Esophagus squamous epithelium (tissue), 5 donors: ENCODE data around the gene ANP32D. TPM values are rescaled to one million over a fixed set of nuclear protein-coding genes. Genes with fewer than 3 reads are reported as not detected.
"Not testable (repeated sequence)": the region's sequence is repeated elsewhere in the genome, so short reads cannot be mapped to it uniquely, and the experiment has no call there.

ENCODE experiments used
- DNase-seq: peaks from one replicate; lab custom pipeline; 2025; lab: John Stamatoyannopoulos, UW
- H3K27ac ChIP-seq, 4 donors: fragments of 200-600 bp; sonication (generic); one replicate each; pipeline ENCODE4 v1.5.1; 2016 to 2019; ENCODE audit warnings: mild to moderate bottlenecking in 1 of 4
- H3K27me3 ChIP-seq, 4 donors: fragments of 200-600 bp; sonication (generic); 1 replicate in 3 of 4; 2 replicates in 1 of 4; pipeline versions ENCODE4 v1.5.1 to v1.6.0; 2017 to 2021; ENCODE audit warnings: antibody characterized with exemption in 1 of 4
- H3K36me3 ChIP-seq, 3 donors: fragments of 200-600 bp; sonication (generic); one replicate each; pipeline ENCODE4 v1.5.1; 2016 to 2019
- H3K4me1 ChIP-seq, 3 donors: fragments of 200-600 bp; sonication (generic); one replicate each; pipeline ENCODE4 v1.5.1; 2017 to 2019
- H3K4me3 ChIP-seq, 4 donors: fragments of 200-600 bp; sonication (generic); 1 replicate in 3 of 4; 2 replicates in 1 of 4; pipeline ENCODE4 v1.5.1; 2016 to 2019; ENCODE audit warnings: mild to moderate bottlenecking in 2 of 4, moderate library complexity in 1 of 4
- H3K9me3 ChIP-seq, 3 donors: fragments of 200-600 bp; sonication (generic); one replicate each; pipeline ENCODE4 v1.5.1; 2016 to 2019
- CTCF ChIP-seq, 6 experiments: fragments of 450-650 bp in 4 of 6; fragments of 200-600 bp in 2 of 6; sonication (generic) in 2 of 6; IDR thresholded peaks; one replicate each; pipeline ENCODE4 v1.5.1; 2016 to 2019; ENCODE audit warnings: antibody characterized with exemption in 6 of 6, mild to moderate bottlenecking in 4 of 6, moderate library complexity in 4 of 6
- POLR2A ChIP-seq, 4 donors: fragments of 450-650 bp; IDR thresholded peaks; one replicate each; pipeline ENCODE4 v1.6.1; 2017; ENCODE audit warnings: antibody characterized with exemption in 4 of 4, mild to moderate bottlenecking in 4 of 4, moderate library complexity in 3 of 4
- WGBS, 2 donors: methylation state at CpG; one replicate each; pipeline ENCODE4 v1.1.5; 2018; 5-methylcytosine and 5-hydroxymethylcytosine counted together
- intact Hi-C: fragments of 100-400 bp; cut with DNase I; formaldehyde crosslinking; loops from one replicate; pipeline ENCODE4 v1.15.0; 2022
- total RNA-seq, 4 donors: library from RNA; depleted of rRNA; stranded (reverse); fragments of >200 nt; gene quantifications; one replicate each; pipeline ENCODE4 v1.1.0, GENCODE V29; 2016
- donor health status: DM: yes; HTN: yes; CAD: no.

Gene ANP32D
- total RNA-seq, 4 donors from 2014 or later, result not detected

- Histone ChIP-seq H3K36me3 (no peaks in the 10 kb centered on the region), H3K27ac (no peak overlapping the region), H3K4me1 (peaks cover 0 to 6% (median 5%) of the 10 kb centered on the region in 3 donors), H3K9me3 (no peaks in the 10 kb centered on the region), H3K27me3 (no peaks in the 10 kb centered on the region), H3K4me3 (no peak overlapping the region)
- WGBS, 2 donors, result 82 to 88% methylated on average over 3 of the region's 3 CpGs
- no peak for DNase-seq
- TF ChIP-seq CTCF (IDR thresholded peaks at IDR 0.05), result no peak
- no peak for TF ChIP-seq POLR2A (IDR thresholded peaks at IDR 0.05)
- intact Hi-C loops, result no loop called here
These were observed 30.0 kb upstream of the ANP32D start for GRCh38 chr12:48442179-48442847.

GRCh38 chr12:48445538-48445937 lies 26.8 kb upstream of the ANP32D start:
- no peaks in the 10 kb centered on the region for H3K27me3 ChIP-seq
- 50 to 61% methylated on average over 2 to 3 of the region's 3 CpGs for WGBS, 2 donors
- no peak for DNase-seq
- no peaks in the 10 kb centered on the region for H3K36me3 ChIP-seq
- intact Hi-C loops, result no loop called here
- H3K4me1 ChIP-seq, result peaks cover 0 to 6% (median 5%) of the 10 kb centered on the region in 3 donors
- TF ChIP-seq CTCF (IDR thresholded peaks at IDR 0.05) (no peak), POLR2A (IDR thresholded peaks at IDR 0.05) (no peak)
- H3K4me3 ChIP-seq, result no peak overlapping the region
- H3K27ac ChIP-seq, result no peak overlapping the region
- H3K9me3 ChIP-seq, result no peaks in the 10 kb centered on the region

GRCh38 chr12:48446161-48446776 lies 26.1 kb upstream of the ANP32D start:
- DNase-seq, result no peak
- intact Hi-C loops, result no loop called here
- H3K27me3 ChIP-seq, result no peaks in the 10 kb centered on the region

GRCh38 chr12:48447755-48448154 lies 24.6 kb upstream of the ANP32D start:
- Histone ChIP-seq H3K36me3 (no peaks in the 10 kb centered on the region), H3K9me3 (no peaks in the 10 kb centered on the region), H3K27ac (no peak overlapping the region), H3K4me1 (peaks cover 0 to 6% (median 5%) of the 10 kb centered on the region in 3 donors), H3K4me3 (no peak overlapping the region), H3K27me3 (no peaks in the 10 kb centered on the region)
- intact Hi-C loops, result no loop called here
- TF ChIP-seq POLR2A (IDR thresholded peaks at IDR 0.05) (no peak), CTCF (IDR thresholded peaks at IDR 0.05) (no peak)
- DNase-seq, result no peak
- WGBS, 2 donors, result 86 to 91% methylated on average over 1 of the region's 1 CpG

More at GRCh38 chr12:48446161-48446776, 26.1 kb upstream of the ANP32D start:
- Histone ChIP-seq H3K9me3 (no peaks in the 10 kb centered on the region), H3K27ac (no peak overlapping the region), H3K36me3 (no peaks in the 10 kb centered on the region), H3K4me3 (no peak overlapping the region), H3K4me1 (peaks cover 0 to 6% (median 5%) of the 10 kb centered on the region in 3 donors)
- TF ChIP-seq POLR2A (IDR thresholded peaks at IDR 0.05) (no peak), CTCF (IDR thresholded peaks at IDR 0.05) (no peak)
- 32 to 35% methylated on average over 4 of the region's 4 CpGs for WGBS, 2 donors

DNA sequence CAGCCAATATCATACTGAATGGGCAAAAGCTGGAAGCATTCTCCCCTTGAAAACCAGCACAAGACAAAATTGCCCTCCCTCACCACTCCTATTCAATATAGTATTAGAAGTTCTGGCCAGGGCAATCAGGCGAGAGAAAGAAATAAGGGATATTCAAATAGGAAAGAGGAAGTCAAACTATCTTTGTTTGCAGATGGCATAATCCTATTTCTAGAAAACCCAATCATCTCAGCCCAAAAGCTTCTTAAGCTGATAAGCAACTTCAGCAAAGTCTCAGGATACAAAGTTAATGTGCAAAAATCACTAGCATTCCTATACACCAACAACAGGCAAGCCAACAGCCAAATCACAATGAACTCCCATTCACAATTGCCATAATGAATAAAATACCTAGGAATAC lies 21.0 kb upstream of the ANP32D start:
- DNase-seq, result no peak
- Histone ChIP-seq H3K27ac (no peak overlapping the region), H3K27me3 (no peaks in the 10 kb centered on the region), H3K4me3 (no peak overlapping the region), H3K4me1 (peaks cover 0 to under 1% (median under 1%) of the 10 kb centered on the region in 3 donors), H3K9me3 (no peaks in the 10 kb centered on the region), H3K36me3 (no peaks in the 10 kb centered on the region)
- intact Hi-C loops, result no loop called here
- 69 to 74% methylated on average over 1 of the region's 1 CpG for WGBS, 2 donors
- TF ChIP-seq POLR2A (IDR thresholded peaks at IDR 0.05), result no peak

- H3K4me3 ChIP-seq, DNase-seq, H3K27ac ChIP-seq, H3K36me3 ChIP-seq, H3K4me1 ChIP-seq, intact Hi-C loops, H3K9me3 ChIP-seq, H3K27me3 ChIP-seq: not testable (repeated sequence)
- 78 to 79% methylated on average over 2 of the region's 2 CpGs for WGBS, 2 donors
These were observed 19.4 kb upstream of the ANP32D start for GRCh38 chr12:48452961-48453360.
